Measurements from ENCODE around the gene UBE2I.

UBE2I gene

DNA sequence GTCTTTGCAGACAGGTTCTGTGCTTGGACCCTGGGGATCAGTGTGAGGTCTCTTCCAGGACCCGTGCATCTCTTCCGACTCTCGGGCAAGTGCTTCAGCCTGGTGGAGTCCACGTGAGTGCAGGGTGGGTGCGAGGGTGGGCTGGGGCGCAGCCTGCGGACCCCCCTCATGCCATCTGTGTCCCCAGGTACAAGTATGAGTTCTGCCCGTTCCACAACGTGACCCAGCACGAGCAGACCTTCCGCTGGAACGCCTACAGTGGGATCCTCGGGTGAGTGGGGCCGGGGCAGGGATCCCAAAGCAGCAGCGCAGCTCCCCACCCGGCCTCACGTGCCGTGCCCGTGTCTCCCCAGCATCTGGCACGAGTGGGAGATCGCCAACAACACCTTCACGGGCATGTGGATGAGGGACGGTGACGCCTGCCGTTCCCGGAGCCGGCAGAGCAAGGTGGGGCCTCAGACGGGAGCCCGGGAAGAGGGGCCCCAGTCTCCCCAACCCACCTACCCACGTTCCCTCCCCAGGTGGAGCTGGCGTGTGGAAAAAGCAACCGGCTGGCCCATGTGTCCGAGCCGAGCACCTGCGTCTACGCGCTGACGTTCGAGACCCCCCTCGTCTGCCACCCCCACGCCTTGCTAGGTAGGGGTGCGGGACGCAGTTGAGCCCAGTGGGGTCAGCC lies 52.4 kb downstream of the UBE2I start:
- DNase-seq (ENCODE audit: low spot score): no peak

DNA sequence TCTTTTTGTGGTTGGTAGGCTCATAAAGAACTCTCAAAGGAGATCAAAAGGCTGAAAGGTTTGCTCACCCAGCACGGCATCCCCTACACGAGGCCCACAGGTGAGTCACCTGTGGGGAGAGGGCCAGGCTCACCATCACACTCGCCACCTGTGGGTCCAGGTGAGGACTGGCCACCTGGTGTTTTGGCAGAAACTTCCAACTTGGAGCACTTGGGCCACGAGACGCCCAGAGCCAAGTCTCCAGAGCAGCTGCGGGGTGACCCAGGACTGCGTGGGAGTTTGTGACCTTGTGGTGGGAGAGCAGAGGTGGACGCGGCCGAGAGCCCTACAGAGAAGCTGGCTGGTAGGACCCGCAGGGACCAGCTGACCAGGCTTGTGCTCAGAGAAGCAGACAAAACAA lies 53.4 kb downstream of the UBE2I start:
- peak; percentile 63 for DNase-seq (ENCODE audit: low spot score)

DNA sequence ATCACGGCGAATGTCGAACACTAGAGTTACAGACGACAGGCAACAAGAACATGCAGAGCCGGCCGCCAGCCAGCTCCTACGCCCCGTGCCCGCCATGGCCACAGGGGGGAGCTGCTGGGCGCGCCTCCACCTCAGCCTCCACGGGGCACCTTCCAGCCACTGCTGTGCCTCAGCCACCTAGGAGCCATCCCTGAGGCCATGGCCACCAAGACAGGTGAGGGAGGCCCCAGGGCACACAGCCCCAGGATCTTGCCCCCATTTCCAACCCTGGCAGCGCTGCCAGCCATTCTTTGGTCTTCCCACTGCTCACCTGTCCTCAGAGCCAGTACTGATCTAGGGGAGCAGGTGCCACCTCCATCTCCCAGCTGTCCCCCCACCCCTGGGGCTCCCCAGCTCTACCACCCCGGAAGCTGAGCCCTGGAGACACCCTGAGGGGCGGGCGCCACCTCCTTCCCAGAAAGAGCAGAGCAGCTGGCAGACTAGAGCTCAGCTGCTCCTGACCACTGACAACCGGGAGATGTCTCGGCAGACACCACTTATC lies 54.1 kb downstream of the UBE2I start:
- DNase-seq (ENCODE audit: low spot score): peak; percentile 46

DNA sequence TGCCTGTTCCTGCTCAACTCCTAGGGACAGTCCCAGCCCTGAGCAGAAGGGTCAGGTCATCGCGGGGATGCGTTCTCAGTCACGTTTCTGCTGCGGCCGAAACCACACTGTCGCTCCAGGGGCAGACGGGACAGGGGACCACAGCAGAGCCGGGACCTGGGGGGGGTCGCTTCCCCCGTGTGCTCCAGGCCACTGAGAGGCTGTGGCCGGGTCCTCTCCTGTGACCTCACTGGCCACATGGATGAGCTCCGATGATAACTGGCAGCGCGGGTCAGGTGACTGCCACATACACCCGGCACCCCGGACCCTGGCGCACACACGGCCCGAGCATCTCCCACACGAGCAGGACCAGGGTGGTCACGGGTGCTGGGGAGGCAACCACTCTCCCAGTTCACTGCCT lies 55.1 kb downstream of the UBE2I start:
- DNase-seq (ENCODE audit: low spot score): no peak

DNA sequence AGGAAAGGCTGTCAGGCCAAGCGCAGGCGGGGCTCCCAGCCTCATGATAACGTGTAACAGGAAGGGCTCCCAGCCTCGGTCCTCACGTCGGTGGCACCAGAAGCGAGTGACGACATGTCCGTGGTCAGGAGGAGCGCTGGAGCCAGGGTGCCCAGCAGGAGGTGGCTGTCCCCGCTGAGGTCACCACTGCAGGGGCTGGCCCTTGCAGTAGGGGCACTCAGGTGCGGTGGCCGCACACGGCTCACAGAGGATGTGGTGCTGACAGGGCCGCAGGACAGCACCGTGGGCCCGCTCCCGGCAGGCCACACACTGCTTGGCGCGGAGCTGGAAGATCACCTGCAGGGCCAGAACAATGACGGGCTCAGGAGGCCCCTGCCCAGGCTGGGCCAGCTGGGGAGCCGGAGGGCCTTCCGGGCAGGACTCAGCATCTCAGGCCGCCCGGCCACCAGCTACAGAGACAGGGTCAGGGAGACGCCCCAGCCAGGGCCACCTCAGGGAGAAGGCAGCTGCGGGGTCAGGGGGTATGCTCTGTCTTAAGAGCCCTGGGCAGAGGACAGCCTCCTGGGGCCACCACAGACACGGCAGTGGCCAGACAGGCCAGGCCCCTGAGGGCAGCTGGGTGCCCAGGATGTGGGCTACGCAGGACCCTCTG lies 56.8 kb downstream of the UBE2I start:
- DNase-seq (ENCODE audit: low spot score): no peak

DNA sequence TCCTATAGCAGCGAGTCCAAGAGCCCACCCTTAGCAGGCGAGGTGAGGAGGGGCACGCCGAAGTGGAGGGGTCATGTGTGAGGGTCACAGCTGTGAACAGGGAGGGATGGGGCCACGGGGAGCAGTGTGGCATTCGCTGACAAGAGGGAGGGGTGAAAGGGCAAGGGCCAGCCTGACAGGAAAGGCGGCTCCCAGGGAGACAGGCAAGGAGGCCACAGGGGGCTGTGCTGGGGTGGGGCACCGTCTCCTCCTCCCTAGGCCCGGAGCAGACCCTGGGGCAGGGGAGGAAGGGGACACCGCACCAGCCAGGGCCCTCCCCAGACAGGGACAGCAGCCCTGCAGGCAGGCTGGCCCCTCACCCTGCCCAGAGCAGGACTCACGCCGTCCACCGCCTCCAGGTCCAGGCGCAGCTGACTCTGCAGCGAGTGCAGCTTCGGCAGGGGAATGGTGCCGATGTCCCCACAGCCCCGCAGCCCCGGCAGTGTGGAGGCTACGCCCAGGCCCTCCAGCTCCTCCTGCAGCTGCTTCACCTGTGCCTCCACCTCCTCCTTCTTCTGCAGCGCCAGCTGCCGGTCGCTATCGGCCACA lies 57.4 kb downstream of the UBE2I start:
- no peak for DNase-seq (ENCODE audit: low spot score)

DNA sequence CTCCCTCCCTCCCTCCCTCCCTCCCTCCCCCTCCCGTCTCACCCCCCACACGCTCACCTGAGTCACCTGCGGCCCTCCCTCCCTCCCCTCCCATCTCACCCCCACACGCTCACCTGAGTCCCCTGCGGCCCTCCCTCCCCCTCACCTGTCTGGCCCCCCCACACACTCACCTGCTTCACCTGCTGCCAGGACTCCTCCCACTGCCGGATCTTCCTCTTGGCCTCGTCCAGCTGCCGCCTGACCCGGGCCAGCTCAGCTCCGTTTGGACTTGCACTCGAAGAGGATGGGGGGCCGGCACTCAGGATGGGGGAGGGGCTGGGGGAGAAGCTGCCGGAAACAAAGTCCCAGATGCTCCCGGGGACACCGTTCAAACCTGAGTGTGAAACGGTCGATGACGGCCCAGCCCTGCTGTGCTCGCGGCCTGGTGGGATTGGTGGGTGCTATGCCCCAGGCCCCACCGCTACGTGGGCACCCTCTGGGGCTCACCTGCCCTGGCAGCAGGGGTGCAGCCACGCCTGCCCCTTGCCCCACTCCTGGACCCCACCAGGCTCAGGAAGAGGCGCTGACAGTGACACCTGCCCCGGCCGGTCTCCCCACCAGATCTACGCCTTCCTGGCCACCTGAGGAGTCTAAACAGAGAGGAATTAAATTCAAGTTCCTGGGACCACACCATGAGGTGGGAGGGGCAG lies 58.2 kb downstream of the UBE2I start:
- DNase-seq (ENCODE audit: low spot score): no peak

DNA sequence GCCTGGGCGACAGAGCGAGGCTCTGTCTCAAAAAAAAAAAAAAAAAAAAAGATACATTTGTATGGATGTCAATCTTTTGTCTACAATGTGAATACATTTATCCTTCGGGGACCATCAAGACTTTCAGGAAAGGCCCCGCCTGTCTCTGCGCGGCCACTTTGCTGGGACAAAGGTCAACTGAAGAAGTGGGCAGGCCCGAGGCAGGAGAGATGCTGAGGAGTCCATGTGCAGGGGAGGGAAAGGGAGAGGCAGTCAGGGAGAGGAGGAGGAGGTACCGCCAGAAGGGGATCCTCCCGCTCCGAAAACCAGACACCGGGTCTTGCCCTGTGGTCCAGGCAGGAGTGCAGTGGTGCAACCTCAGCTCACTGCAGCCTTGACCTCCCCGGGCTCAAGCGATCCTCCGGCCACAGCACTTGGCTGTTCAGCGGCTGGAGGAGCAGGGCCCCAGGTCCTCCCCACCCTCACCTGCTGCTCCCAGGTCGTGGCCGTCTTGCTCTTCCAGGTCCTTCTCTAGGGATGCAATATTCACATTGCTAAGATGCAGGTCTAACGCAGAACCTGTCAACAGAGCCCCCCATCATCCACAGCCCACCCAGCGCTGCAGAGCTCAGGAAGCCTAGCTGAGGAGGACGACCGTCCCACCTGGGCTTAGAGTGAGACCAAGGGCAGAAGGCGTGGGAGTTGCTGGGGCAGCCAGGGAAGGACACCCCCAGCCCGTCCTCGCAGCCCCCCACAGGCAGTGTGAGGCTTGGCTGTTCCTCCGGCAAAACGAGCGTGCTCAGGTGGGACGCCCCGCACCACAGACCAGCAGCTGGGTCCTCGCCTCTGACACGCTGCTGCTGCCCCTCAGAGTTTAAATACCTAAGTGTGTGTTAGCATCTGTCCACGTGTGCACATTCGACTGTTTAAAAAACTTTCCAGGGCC lies 61.9 kb downstream of the UBE2I start:
- DNase-seq (ENCODE audit: low spot score): no peak

DNA sequence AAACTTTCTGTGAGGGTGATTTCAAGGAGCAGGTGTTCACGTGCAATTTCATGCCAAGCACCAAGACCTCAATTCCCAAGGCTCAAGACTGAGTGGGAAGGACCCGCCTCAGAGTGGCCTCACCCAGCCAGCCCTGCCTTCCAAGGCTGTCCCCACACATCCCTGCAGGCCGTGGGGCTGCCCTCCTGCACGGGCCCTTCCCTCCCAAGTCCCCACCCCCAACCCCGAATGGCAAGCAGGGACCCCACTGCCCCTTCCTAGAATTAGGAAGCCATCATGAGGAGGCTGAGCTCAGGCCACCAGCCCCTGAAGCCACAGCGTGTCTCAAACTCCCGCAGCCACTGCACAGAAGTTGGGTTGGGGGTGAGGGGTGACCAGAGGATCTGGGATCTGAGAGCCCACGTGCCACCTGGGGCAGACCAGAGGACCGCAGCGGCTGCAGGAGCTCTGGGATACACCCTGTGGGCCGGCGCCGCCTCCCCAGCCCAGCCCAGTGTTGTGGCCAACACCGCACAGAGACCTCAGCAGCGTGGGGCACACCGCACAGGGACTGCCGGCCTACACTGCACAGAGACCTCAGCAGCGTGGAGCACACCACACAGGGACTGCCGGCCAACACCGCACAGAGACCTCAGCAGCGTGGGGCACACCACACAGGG lies 63.0 kb downstream of the UBE2I start:
- no peak for DNase-seq (ENCODE audit: low spot score)

DNA sequence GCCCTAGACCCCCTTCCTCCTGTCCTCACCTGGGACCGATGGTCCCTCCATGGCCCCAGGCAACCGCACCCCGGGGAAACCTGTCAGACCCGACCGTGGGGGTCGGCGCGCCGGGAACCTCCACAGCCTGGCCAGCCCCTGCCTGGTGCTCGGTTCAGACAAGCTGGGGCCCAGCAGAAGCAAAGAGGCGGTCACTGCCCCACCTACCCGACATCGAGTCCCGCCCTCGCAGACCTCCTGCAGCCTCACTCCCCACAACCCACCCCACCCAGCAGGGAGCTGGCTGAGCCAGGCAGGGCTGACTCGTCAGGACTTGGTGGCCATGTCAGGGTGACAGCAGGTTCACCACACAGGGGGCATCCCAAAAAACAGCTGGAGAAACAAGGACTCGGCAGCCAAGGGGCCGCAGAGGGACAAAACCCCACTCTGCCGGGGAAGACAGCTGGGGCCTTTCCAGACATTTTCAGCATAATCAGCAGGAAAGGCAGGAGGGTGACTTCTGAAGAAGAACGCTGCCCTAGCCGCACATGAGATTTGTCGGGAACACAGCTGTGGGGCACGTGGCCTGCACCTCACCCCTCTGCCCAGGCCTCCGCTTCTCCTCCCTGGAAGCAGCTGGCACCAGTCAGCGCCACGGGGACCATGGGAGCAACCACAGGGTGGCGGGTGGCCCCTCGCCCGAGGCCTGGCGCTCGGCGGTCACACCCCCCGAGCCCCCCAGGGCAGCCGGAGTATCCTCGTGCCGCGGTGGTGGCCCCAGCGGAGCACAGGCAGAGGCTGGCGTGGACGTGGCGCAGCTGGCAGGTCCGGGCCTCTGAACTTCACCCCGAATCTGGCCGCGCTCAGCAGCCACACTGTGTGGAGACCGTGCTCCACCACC lies 65.2 kb downstream of the UBE2I start:
- DNase-seq (ENCODE audit: low spot score): no peak

DNA sequence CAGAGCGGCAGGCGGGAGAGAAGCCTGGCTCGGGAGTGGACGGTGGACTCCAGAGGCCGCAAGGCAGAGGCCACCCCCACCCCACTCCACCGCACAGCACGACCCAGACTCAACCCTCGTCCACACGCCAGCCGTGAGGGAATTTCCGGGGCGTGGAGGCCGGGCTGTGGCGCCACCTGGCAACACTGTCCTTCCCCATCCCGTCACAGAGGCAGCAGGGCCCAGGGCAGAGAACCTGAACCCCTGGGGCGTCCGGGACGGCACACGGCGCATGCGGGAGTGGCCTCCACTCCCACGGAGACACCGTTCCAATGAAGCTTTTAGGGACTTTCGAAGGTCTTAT lies 65.8 kb downstream of the UBE2I start:
- DNase-seq (ENCODE audit: low spot score): no peak

DNA sequence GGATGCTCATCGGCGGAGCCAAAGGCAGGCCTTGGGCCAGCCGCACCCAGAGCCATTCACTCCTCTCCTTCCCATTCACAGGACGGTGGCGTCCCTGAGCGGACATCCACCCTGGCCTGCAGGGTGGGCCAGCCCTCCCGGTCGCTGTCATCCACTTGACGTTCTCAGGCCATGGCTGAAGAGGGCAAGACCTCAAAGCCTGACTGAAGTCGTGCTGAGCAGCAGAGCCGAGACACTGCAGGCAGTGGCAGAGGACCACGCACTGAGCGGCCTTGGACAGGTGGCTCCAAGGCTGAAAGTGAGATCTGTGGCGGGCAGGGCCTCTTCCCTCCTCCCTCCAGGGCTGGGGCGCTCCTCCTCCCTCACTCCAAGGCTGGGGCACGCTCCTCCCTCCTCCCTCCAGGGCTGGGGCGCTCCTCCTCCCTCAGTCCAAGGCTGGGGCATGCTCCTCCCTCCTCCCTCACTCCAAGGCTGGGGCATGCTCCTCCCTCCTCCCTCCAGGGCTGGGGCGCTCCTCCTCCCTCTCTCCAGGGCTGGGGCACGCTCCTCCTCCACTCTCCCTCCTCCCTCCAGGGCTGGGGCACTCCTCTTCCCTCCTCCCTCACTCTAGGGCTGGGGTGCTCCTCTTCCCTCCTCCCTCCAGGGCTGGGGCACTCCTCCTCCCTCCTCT lies 66.4 kb downstream of the UBE2I start:
- no peak for DNase-seq (ENCODE audit: low spot score)
